ENCODE data around the gene PCNX1.

The PCNX1 gene

GRCh38 chr14:70889555-70889954 is 17.7 kb upstream of the PCNX1 start:
- ATAC-seq, result no peak

- no peak for ATAC-seq
Measured at GRCh38 chr14:70890826-70891659, 16.2 kb upstream of the PCNX1 start.

DNA sequence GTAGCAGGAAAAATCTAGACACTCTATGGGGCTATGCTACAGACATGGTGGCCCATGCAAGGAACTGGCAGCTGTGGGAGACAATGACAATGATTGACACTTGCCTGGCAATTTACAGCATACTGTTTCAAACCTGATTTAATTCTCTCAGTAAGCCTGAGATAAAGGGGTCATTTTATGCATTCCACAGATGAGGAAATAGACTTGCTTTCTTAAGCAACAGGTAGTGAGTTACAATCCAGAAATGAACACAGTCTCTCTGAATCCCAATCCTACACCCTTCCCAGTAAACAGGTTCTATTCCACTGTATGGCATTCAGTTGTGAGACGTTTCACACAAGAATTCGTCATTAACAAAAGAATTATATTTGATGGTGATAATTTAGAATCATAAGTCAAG is 15.5 kb upstream of the PCNX1 start:
- ATAC-seq, result no peak

GRCh38 chr14:70893062-70893845 is 14.0 kb upstream of the PCNX1 start:
- ATAC-seq, result peak in 1 of 2 donors; percentile 36

DNA sequence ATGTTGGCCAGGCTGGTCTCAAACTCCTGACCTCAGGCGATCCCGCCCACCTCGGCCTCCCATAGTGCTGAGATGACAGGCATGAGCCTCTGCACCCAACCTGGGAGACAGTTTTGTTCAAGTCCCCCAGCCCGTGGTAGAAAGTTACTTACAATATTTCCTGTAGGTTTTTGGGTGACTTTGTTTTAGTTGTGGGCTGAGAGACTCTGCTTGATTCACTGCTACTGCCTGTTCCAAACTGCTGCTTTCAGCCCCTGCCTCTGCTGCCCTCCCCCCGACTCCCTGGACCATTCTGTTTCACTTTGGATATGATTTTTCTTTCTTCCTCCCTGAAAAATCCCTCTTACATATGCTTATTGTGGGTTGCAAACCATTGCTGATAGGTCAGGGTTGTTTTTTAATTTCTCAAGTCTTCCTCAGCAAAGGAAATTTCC is 13.4 kb upstream of the PCNX1 start:
- ATAC-seq, result peak; percentile 25 to 50

DNA sequence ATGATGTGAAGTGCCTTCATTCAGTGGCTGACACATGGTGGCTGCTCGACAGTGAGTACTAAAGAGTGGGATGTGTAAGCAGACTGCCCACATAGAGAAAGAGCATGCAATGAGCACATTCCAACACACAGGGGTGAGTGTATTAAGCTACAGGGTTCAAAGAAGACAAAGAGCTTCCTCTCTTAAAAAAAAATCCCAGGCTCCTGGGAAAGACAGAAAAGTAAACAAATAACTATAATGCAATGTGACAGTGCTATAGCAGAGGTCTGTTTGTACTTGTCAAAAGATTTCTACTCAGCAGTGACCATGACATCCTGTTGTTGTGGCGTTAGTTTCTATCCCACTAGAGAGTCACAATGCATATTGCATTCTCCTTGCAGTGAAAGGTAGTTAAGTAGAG is 12.4 kb upstream of the PCNX1 start:
- no peak for ATAC-seq

GRCh38 chr14:70896317-70896716 is 10.9 kb upstream of the PCNX1 start:
- ATAC-seq, result no peak

GRCh38 chr14:70896981-70897380 is 10.3 kb upstream of the PCNX1 start:
- no peak for ATAC-seq

- ATAC-seq, result no peak
Measured at GRCh38 chr14:70897464-70897863, 9.8 kb upstream of the PCNX1 start.

- ATAC-seq, result no peak
Measured at GRCh38 chr14:70898111-70898745, 9.0 kb upstream of the PCNX1 start.

- ATAC-seq, result no peak
Measured at GRCh38 chr14:70901269-70901668, 6.0 kb upstream of the PCNX1 start.

DNA sequence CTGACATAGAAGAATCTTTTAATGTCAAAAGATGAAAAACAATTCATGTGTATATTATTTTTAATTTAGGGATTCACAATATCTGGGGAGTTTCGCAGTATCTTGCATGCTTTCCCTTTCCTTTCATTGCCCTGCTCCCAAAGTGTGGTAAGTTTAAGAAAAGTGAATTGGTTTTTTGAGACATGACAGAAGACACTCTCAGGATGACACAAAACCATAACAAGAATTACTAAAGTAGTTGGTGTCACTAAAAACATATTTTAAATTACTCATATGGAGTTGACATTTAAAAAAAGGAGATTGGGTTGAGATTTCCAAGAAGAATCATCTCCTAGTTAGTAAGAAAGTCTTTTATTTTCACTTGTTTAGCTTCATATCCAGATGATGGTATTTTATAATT is 5.1 kb upstream of the PCNX1 start:
- peak; percentile 33 to 48 for ATAC-seq

- ATAC-seq, result no peak
Measured at GRCh38 chr14:70904373-70904772, 2.9 kb upstream of the PCNX1 start.

GRCh38 chr14:70905301-70905700 is 2.0 kb upstream of the PCNX1 start:
- ATAC-seq, result no peak

GRCh38 chr14:70906793-70907175 is 475 bp upstream of the PCNX1 start:
- ATAC-seq, result peak in 1 of 2 donors; percentile 0

DNA sequence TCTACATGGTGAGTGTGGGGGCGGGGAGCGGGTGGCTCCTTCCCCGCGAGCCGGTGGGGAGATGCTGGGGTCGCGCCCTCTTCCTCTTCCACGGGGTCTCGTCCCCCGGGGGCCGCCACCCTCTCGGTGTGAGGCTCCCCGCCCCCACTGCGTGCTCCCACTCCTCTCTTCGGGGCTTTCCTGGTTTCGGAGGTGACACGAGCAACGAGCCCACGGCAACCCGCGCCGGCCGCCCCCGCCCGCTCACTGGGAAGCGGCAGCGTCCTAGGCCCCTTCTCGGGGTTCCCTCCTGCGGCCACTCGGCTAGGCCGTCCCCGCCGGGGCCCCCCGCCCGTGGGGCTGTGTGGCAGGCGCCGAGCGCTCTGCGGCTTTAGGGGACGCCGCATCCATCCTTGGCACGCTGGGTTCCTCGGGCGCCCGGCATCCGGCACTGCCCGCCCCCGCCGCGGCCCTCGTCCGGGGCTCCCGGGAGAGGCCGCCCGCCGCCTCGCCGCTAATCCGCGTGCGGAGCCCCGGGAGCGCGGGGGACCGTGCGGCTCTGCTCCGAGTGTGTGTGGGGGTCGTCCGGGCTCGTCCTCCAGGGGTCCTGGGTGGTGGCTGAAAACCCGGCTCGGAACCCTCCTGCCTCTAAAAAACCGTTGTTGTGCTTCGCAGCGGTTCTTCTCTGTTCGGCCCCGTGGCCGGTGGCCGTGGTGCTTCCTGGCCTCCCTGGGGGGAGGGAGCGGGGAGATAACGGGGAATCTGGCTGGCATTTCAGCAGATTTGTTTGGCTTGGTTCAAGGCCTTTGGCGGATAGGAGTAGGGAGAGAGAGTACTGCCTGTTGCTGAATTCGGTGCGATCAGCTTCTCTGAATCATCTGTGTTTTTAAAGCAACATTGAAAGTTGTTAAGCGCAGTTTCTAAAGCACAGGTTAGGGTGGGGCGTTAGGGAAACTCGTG is 1.0 kb downstream of the PCNX1 start:
- peak; percentile 27 to 29 for ATAC-seq

GRCh38 chr14:70908935-70909641 is 1.8 kb downstream of the PCNX1 start:
- no peak for ATAC-seq

DNA sequence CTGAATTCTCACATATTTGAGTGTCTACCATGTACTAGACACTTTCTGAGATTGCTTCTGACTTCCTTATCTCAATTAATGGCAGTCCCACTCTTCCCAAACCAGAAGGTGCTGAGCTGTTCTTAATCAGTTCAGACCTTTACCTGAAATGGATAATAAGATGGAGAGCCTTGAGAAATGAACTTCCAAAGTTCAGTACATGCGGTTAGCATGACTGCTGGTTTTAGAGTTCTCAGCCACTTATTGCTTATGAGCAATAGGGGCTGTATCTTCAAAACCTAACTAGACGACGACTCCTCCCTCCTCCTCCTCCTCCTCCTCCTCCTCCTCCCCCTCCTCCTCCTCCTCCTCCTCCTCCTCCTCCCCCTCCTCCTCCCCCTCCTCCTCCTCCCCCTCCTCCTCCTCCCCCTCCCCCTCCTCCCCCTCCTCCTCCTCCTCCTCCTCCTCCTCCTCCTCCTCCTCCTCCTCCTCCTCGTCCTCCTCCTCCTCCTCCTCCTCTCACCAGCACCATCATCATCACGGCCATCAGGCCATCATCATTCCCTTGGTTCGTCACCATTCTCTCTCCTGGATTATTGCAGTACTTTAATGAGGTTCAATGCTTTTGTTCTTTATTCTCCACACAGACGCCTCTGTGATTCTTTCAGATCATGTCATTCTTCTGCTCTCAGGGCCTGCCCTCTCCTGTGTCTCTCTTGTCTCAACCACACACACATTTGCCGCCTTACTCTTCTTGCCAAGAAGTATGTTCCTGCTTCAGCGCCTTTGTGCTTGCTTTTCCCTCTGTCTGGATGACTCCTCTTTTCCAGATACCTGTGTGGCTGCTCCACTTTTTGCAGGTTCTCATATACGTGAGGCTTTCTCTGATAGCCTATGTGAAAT is 2.7 kb downstream of the PCNX1 start:
- ATAC-seq, result no peak

- no peak for ATAC-seq
Measured at GRCh38 chr14:70915415-70915814, 8.2 kb downstream of the PCNX1 start.

- no peak for ATAC-seq
Measured at GRCh38 chr14:70916300-70916699, 9.0 kb downstream of the PCNX1 start.

DNA sequence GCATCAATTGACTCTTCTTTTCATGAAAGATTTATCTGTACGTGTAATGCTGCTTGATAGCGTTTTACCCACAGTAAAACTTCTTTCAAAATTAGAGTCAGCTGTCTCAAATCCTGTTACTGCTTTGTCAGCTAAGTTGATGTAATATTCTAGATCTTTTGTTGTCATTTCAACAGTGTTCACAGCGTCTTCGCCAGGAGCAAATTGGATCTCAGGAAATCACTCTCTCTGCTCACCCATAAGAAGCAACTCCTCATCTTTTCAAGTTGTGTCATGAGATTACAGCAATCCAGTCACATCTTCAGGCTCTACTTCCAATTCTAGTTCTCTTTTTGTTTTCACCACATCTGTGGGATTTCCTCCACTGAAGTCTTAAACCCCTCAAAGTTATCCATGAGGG is 9.5 kb downstream of the PCNX1 start:
- ATAC-seq, result no peak
